Activated T-helper 1 cell treated with Interleukin-2 at 50 U/mL for 16 hours (primary cell): Measurements from ENCODE around the gene TMTC1.
"Not testable (repeated sequence)": the region's sequence is repeated elsewhere in the genome, so short reads cannot be mapped to it uniquely, and the experiment has no call there.

Experiments
- DNase-seq: peaks from one replicate; pipeline ENCODE4 v3.0.0-alpha.2; 2020; ENCODE audit warnings: low read depth

TMTC1 gene

DNA sequence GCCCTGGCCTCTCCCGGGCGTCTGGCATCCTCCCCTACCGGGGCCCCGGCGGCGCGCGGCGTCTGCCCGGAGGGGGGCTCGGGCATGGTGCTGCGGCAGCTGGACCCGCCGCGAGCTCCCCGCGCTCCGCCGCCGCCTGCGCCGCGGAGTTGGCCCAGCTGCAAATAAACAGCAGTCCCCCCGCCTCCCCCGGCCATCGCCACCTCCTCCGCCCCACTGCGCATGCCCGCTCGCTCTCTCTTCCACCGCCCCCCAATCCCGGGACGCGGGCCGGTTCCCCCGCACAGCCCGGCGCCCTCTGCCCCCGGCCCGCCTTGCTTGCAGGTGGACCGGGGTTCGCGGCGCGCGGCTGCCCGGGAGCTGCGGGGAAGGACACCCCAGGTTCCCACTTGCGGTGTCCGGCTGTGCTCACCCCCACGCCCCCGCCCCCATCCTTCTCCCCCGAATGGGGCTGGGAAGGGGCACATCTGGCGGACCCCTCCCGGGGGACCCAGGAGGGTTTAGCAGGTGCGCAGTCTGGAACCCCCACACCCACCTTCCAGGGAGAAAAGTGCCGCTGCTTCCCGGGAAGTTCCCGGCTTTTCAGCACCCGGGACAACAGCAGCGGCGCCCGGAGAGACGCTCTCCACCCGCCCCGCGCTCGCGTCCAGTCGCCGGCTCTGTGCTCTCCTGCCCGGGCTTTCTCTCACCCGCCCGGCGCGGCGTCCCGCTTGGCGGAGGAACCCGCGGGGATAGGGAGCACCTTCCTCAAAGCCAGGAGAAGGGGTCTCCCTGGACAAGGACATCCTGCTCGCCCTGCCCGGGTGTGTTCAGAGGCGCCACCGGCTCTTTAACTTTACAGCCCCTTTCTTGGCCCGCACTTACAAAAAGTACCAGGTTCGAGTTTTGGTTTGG is at the start of gene TMTC1:
TMTC1 (minus strand) TSS at position 170 of the 894 bp plus-strand sequence. CDS start 191 bp downstream, outside the sequence.
- DNase-seq, result no peak

GRCh38 chr12:29831173-29831572 is 47.4 kb upstream of the TMTC1 start:
- DNase-seq, result no peak

DNA sequence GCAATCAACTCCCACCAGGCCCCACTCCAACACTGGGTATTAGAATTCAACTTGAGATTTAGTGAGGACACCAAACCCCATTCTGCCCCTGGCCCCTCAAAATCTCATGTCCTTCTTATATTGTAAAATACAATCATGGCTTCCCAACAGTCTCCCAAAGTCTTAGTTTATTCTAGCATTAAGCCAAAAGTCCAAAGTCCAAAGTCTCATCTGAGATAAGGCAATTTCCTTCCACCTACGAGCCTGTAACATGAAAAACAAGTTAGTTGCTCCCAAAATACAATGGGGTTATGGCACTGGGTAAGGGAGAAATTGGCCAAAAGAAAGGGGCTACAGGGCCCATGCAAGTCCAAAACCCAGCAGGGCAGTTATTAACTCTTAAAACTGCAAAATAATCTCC is 46.6 kb upstream of the TMTC1 start:
- no peak for DNase-seq

DNA sequence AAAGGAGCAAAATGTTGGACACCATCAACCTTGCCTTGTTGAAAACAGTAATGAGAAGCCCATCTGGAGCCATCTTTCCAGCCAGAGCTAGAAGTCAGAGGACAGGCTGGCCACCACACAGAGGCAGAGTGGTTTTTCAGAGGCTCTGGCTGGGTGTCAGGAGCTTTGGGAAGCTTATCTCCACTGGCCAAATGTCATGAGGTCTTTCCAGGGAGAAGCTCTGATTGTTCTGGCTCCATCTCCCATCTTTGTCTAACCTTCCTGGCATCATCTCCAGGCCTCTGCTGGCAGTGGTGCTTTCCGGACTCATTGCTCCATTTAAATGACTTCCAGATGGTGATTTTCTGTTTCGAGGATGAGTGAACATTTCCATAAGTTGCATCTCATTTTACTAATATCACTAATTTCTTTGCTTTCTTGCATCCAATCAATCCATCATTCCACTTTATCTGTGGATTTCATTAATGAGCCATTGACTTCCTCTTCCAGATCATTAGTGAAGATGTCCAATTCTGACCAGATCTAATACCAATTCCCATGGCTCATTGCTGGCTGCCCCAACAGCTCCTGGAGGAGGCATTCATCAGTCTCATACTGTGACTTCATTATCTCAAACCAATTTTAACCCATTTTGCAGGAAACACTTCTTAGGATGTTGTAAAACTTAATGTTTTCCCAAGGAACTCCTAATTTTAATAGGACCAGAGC is 35.3 kb upstream of the TMTC1 start:
- no peak for DNase-seq

DNA sequence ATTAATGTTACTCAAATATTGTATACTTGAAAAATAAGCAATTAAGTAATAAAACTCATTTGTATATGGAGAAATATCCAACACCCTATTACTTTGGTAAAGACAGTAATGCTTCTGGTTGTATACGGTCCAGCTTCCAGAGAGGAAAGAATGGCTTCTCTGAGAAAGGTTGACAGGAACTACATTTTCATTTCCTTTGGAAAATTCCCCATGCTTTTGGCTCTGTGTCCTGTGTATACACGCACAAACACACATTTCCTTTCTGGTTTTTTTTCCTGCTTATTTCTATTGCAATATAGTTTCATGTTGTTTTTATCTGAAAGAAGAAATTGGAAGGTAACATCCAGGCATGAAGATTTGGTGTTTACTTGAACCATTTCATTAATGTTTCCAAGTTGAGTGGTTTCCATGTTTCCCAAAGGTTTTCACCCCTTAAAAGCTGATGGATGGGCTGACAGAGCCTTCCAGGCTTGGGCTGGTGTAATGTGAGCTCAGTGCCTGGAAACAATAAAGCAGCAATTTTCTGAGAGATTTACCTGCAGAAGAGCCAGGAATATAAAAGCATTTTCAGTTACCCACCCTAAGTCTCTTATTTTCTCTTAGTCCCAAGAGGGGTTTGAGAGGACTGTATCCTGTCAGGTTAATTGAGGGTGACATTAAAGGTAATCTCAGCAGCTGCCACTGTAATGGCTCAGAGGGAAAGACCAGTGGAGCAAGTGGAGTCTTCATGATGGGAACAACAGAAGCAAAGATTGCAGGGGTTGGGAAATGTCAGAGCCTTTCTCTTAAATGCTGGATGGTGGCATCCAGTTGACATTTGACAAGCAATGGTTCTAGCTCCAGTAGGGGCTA is 33.4 kb upstream of the TMTC1 start:
- DNase-seq, result no peak

GRCh38 chr12:29809616-29810361 is 26.0 kb upstream of the TMTC1 start:
- not testable (repeated sequence) for DNase-seq

DNA sequence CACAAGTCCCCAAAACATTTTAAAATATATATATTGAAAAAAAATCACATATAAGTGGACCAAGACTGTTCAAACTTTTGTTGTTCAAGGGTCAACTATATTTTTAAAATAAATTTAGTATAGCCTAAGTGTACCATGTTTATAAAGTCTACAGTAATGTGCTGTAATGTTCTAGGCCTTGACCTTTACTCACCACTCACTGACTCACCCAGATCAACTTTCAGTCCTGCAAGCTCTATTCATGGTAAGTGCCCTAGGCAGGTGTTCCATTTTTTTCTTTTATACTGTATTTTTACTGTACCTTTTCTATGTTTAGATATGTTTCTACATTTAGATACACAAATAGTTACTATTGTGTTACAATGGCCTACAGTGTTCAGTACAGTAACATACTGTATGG is 23.4 kb upstream of the TMTC1 start:
- no peak for DNase-seq

- no peak for DNase-seq
Measured at GRCh38 chr12:29804019-29804418, 20.3 kb upstream of the TMTC1 start.

DNA sequence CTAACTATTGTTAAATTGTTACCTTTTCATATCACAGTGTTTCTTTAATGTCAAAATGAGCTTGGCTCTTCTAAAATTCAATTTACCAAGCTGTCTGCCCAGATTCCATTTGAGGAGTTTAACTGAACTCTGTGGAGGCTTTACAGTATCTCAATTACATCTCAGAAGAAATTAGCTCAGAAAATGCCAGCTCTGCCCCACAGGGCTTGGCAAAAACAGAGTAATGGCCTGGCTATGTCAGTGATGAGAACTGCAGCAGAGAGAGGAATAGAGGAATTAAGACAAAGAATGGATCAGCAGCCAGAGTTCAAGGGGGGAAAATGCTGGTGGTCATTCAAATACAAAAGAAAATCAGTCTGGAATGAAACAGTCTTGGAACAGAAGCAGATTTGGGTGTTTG is 15.8 kb upstream of the TMTC1 start:
- no peak for DNase-seq

DNA sequence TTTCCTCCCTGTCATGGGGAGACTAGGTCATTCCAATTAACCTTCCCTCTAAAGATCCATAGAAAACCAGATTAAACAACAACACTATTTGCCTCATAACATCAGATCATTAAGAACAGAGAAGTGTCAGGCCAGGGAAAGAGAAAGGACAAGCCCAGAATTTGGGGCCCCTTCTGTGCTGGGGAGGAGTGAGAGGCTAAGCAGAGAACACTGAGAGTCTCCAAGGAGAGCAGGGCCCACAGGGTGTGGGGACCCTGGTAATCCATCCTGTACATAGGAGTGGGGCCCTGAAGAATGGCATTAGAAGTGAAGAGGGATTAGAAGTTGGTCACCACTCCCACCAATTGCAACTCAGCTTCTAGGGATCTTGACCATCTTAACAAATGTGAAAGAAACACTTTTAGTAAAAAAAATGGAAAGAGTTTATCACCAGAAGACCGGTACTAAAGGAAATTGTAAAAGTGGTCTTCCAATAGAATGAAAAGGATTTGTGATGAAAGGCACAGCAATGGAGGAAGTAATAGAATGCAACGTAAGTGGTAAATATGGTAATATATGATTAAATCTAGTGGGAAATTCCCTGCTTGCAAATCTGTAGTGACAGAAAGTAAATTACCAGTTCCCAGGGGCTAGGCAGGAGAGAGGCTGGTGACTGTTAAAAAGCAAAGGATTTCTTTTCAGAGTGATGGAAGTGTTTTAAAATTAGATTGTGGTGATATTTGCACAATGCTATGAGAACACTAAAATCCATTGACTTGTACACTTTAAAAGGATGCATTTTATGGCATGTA is 14.0 kb upstream of the TMTC1 start:
- no peak for DNase-seq

GRCh38 chr12:29796823-29797263 is 13.1 kb upstream of the TMTC1 start:
- no peak for DNase-seq

GRCh38 chr12:29795715-29796114 is 12.0 kb upstream of the TMTC1 start:
- no peak for DNase-seq

DNA sequence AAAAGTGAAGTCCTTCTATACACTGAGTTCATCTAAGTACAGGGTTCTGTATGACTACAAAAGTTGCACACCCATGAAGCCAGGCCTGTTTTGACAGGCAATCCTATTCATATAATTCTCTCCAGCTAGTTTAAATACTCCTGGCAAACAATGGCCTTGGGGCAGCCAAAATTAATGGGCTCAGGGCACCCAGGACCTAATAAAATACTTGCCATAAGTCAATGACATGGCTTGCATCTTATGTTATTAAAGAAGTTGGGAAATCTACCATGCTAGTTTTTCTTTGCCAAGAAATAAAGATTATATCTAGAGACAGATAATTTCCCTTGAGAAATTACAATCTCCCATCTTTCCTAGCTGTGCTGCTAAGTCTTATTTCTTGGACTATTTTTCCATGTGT is 11.1 kb upstream of the TMTC1 start:
- no peak for DNase-seq

DNA sequence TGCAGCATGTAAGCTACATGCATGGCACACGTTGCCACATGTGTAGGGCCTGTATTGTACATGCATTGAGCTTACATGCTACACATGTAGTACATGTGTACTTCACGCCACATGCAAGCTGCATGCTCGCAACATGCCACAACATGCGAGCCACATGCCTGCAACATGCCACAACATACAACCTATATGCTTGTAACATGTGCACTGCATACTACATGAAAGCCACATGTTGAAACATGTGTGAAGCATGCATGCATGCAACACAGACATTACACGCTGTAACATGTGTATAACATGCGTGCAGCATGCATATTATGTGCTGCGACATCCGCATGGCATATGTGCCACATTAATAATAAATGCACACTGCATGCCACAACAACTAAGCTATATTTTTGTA is 9.1 kb upstream of the TMTC1 start:
- no peak for DNase-seq

GRCh38 chr12:29792132-29792531 is 8.4 kb upstream of the TMTC1 start:
- DNase-seq, result no peak

- no peak for DNase-seq
Measured at GRCh38 chr12:29782871-29783772, 620 bp downstream of the TMTC1 start.

GRCh38 chr12:29782285-29782870 is 1.4 kb downstream of the TMTC1 start:
- DNase-seq, result no peak

DNA sequence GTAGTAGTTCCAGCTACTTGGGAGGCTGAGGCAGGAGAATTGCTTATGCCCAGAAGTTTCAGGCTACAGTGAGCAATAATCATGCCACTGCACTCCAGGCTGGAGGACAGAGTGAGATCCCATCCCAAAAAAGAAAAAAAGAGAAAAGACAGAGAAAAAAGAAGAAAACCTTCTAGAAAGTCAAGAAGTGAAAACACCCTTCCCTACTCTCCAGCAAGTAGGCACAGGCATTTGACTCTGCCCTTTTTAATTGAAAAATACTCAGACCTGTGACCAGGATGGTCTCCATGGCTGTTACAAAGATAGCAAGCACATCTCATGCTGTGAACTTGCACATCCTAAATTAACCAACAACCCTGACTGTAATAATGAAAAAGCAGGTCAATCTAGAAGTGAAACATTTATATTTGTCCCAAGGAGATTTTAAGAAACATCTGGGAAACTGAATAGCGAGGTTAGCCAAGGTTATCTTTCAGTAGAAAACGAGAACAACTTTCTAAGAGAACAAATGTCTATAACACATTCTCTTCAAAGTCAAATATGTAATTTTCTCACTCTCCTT is 2.0 kb downstream of the TMTC1 start:
- no peak for DNase-seq

GRCh38 chr12:29781188-29781587 is 2.6 kb downstream of the TMTC1 start:
- no peak for DNase-seq
